Stimulated activated CD4-positive, alpha-beta T cell treated with anti-CD3 and anti-CD28 coated beads, TNF-alpha, amount 100 ng/mL, for 24 hours (primary cell): ENCODE results near the gene ANKRD22.
A peak's percentile ranks its signal among the peaks of the same experiment; 100 is the strongest.

Experiments
- DNase-seq, 3 experiments: peaks; one replicate each; pipeline ENCODE4 v3.0.0-alpha.2; 2020; ENCODE audit warnings: low read depth in 3 of 3

ANKRD22 gene

DNA sequence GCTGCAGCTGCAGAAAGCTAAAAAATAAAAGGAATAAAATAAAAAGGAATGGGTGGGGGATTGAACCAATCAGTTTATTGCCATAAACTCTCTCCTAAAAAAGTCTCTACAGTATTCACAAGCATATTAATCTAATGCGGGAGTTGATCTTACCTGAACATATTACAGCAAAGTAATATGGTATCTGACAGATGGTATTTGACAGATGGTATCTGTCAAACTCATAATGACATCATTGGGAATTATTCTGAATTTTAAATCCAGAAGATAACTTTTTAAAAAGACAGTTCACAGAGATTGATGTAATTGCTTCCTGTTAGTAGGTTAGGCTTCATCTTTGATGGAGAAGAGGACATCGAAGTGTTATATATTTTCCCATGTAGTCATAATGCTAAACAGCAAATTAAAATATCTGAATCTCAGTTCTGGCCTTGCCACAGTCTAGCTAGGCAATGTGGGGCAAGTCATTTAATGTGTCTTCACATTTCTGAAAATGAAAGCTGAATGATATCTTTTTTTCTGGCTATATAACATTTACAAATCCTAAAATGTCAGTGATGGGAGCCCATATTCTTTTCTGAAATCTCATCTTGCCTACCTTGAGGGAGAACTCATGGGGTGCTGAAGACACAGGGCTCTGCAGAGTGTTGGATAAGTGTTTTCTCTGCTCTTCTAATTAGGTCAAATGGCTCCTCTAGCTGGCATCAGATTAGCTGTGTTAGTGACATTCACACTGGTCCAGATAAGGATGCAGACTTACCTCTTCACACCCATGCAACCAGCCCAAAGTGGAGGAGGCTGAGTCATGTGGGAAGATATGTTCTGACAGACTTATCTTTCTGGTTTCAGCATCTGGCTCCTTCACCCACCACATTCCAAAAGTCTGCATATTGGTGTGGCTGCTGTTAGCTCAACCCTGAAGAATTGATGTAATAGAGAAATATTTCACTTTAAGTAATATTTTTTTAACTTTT, 51.2 kb downstream of the ANKRD22 start:
- DNase-seq: peak in 1 of 3 experiments; percentile 16

- DNase-seq: no peak
These were observed 56.9 kb downstream of the ANKRD22 start for GRCh38 chr10:88794731-88795130.

- no peak for DNase-seq
These were observed 57.8 kb downstream of the ANKRD22 start for GRCh38 chr10:88793712-88794299.

GRCh38 chr10:88792661-88793060, 59.0 kb downstream of the ANKRD22 start:
- no peak for DNase-seq

DNA sequence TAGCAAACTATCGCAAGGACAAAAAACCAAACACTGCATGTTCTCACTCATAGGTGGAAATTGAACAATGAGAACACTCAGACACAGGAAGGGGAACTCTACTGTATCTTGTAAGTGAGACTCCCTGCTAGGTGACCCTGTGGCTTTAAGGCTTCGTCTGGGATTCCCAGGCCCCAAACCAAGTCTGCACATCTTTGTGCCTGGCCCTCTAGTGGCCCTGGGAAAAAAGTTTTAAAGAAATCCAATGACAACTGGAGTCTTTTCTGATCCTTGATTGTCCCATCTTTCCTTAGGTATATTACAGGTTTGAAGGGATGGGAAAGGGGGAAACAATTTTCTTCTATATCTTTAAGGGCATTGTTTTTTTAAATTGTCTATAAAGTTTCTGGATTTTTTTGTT, 59.7 kb downstream of the ANKRD22 start:
- no peak for DNase-seq

- no peak for DNase-seq
These were observed 62.7 kb downstream of the ANKRD22 start for GRCh38 chr10:88788924-88789323.

GRCh38 chr10:88787463-88787862, 64.2 kb downstream of the ANKRD22 start:
- no peak for DNase-seq

DNA sequence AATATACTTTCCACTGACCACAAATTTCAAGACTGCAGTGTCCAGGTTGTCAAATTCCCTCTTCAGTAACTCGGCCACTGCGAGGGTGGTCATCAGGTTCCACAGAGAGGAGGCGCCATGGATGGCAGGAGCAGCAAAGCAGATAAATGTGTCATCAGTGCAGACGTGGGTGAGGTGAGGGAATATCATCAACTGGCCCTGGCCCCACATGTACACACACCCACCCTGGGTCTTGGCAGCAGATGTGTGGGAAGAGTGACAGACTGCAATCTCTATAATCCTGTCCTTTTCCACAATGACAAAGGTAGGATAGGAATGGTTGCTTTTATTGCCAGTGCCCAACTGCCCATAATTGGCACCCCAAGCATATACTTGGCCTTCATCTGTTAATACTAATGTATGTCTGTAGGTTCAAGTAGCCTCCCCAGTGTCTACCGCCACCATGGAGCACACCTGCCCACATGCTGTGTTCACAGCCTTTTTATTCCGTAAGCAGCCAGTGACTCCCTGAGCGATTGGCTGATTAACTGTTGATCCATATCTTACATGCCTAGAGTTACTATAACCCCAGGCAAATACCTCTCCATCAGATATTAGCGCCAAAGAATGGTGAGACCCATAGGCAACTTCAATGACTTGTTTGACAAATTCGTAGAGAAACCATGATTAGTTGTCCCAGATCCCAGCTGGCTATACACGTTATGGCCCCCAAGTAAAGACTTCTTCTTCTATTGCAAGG, 65.4 kb downstream of the ANKRD22 start:
- DNase-seq: no peak

DNA sequence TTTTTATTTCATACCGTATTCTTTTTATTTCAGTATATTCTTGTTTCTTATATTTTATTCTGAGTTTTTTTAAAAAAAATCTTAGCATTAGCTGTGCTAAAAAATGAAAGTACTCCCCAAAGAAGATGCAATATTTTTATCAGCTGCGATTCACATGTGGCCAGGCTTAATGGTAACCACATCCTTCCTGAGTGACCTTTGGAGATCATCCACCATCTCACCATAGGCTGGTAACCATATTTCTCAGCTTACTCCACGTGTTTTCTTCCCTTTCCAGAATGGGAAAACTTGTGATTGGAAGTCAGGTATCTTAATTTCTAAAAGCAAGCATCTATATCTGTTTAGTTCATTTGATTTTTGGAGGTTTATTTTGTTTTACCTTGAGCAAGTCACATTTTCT, 67.9 kb downstream of the ANKRD22 start:
- no peak for DNase-seq

DNA sequence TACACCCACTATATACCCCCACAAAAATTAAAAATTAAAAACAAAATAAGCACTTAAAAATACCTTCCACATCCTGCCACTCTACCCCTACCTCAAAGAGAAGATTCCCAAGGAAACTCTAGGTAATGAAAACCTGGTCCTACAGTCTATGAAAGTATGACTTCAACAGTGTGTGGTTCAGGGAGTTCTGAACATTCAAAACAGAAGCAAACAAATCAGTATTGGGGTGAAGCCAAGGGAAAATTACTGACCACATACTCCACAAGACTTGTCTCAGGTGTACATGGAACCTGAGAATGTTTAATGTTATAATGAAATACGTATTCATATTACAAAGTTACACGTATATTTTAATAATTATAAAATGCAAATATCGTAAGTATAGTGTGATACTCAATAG, 69.4 kb downstream of the ANKRD22 start:
- no peak for DNase-seq

GRCh38 chr10:88781206-88781605, 70.4 kb downstream of the ANKRD22 start:
- DNase-seq: no peak
